Right cardiac atrium (tissue), 5 donors: ENCODE data around the gene ACAD8. TPM values are rescaled to one million over a fixed set of nuclear protein-coding genes. Genes with fewer than 3 reads are reported as not detected.

ENCODE experiments used
- ATAC-seq, 2 donors: fragments of 200-7000 bp; cut with Tn5 transposase; one replicate each; pipeline versions ENCODE4 v1.8.0 to v1.9.1; 2020; ENCODE audit warnings: moderate library complexity in 2 of 2, mild to moderate bottlenecking in 1 of 2
- DNase-seq, 3 donors: peaks; one replicate each; pipeline ENCODE4 v3.0.0-alpha.2; 2020
- H3K27ac ChIP-seq: one replicate; pipeline ENCODE4 v1.5.1; 2013; ENCODE audit warnings: mild to moderate bottlenecking, low read length, control low read depth, moderate library complexity
- H3K27me3 ChIP-seq: one replicate; pipeline ENCODE4 v1.6.1; 2013; ENCODE audit not compliant: control insufficient read depth, insufficient read depth
- H3K4me1 ChIP-seq: one replicate; pipeline ENCODE4 v1.6.1; 2013; ENCODE audit warnings: low read length; ENCODE audit not compliant: control insufficient read depth, insufficient read depth
- H3K4me3 ChIP-seq: one replicate; pipeline ENCODE4 v1.5.1; 2013; ENCODE audit warnings: low read length, control low read depth
- H3K9me3 ChIP-seq: one replicate; pipeline ENCODE4 v1.6.1; 2013; ENCODE audit warnings: low read length; ENCODE audit not compliant: control insufficient read depth
- WGBS: extraction: QIAGEN DNeasy Blood & Tissue Kit; methylation state at CpG from one replicate; pipeline ENCODE4 v1.1.7; 2013; 5-methylcytosine and 5-hydroxymethylcytosine counted together
- intact Hi-C, 4 donors: fragments of 100-400 bp; cut with DNase I; formaldehyde crosslinking; loops; one replicate each; pipeline versions ENCODE4 v1.11.0 to v1.14.0; 2022 to 2023
- polyA plus RNA-seq: library from polyadenylated mRNA; stranded (reverse); fragments of 200-250 nt; gene quantifications from one replicate; pipeline ENCODE4 v1.2.3, GENCODE V29; 2013
- total RNA-seq, 4 donors: library from RNA; stranded (reverse); fragmentation: NEBNext Ultra II Directional; extraction: Animal tissue kit (Norgen Biotek cat#: 25700); gene quantifications; one replicate each; pipeline ENCODE4 v1.2.1, GENCODE V29; 2021
- donor health status: healthy with polysubstance abuse.
- donor health status: DM: no; HTN: yes; CAD: no.
- donor health status: DM: no; HTN: no; CAD: no.
- donor health status: DM: no; HTN: yes; CAD: no; lungs with severe emphysema.
- donor health status: DM: yes; HTN: yes; CAD: no.

Gene ACAD8
- total and polyA plus RNA-seq, 5 donors = 18.7 to 34.6 (median 25.6) TPM

GRCh38 chr11:134293119-134294113, 40.0 kb downstream of the ACAD8 start:
- WGBS = 77% methylated on average over 20 of the region's 20 CpGs
- no peak for ATAC-seq
- no peaks in the 10 kb centered on the region for H3K9me3 ChIP-seq

GRCh38 chr11:134294664-134295063, 41.3 kb downstream of the ACAD8 start:
- Histone ChIP-seq H3K27ac (no peak overlapping the region), H3K9me3 (no peaks in the 10 kb centered on the region), H3K27me3 (no peaks in the 10 kb centered on the region), H3K4me1 (no peaks in the 10 kb centered on the region), H3K4me3 (no peak overlapping the region)
- intact Hi-C loops = no loop called here
- DNase-seq = no peak
- WGBS = 68% methylated on average over 9 of the region's 9 CpGs
- no peak for ATAC-seq

More at GRCh38 chr11:134293119-134294113, 40.0 kb downstream of the ACAD8 start:
- intact Hi-C loops = no loop called here
- Histone ChIP-seq H3K4me3 (no peak overlapping the region), H3K27ac (no peak overlapping the region), H3K4me1 (no peaks in the 10 kb centered on the region), H3K27me3 (no peaks in the 10 kb centered on the region)
- DNase-seq = no peak

GRCh38 chr11:134312223-134312622, 58.9 kb downstream of the ACAD8 start:
- ATAC-seq (no peak), DNase-seq (no peak)
- 87% methylated on average over 12 of the region's 12 CpGs for WGBS
- H3K27me3 ChIP-seq = no peaks in the 10 kb centered on the region
- H3K27ac ChIP-seq = no peak overlapping the region
- peaks cover 1% of the 10 kb centered on the region for H3K9me3 ChIP-seq
- intact Hi-C loops = no loop called here
- H3K4me3 ChIP-seq = no peak overlapping the region
- no peaks in the 10 kb centered on the region for H3K4me1 ChIP-seq

- intact Hi-C loops = no loop called here
- no peak for ATAC-seq
Measured at GRCh38 chr11:134312807-134313206, 59.4 kb downstream of the ACAD8 start.

GRCh38 chr11:134313379-134313778, 60.0 kb downstream of the ACAD8 start:
- WGBS = 85% methylated on average over 10 of the region's 10 CpGs
- Histone ChIP-seq H3K27me3 (no peaks in the 10 kb centered on the region), H3K4me3 (no peak overlapping the region), H3K9me3 (peaks cover 1% of the 10 kb centered on the region), H3K4me1 (no peaks in the 10 kb centered on the region), H3K27ac (no peak overlapping the region)
- DNase-seq = no peak
- intact Hi-C loops = no loop called here
- ATAC-seq = no peak

More at GRCh38 chr11:134312807-134313206, 59.4 kb downstream of the ACAD8 start:
- no peaks in the 10 kb centered on the region for H3K4me1 ChIP-seq
- no peaks in the 10 kb centered on the region for H3K27me3 ChIP-seq
- no peak for DNase-seq
- H3K27ac ChIP-seq = no peak overlapping the region
- peaks cover 1% of the 10 kb centered on the region for H3K9me3 ChIP-seq
- WGBS = 70% methylated on average over 5 of the region's 5 CpGs
- no peak overlapping the region for H3K4me3 ChIP-seq

GRCh38 chr11:134313821-134314607, 60.6 kb downstream of the ACAD8 start:
- ATAC-seq (no peak), DNase-seq (no peak)
- intact Hi-C loops = no loop called here
- no peak overlapping the region for H3K4me3 ChIP-seq
- no peak overlapping the region for H3K27ac ChIP-seq
- WGBS = 75% methylated on average over 9 of the region's 9 CpGs
- H3K27me3 ChIP-seq = no peaks in the 10 kb centered on the region
- no peaks in the 10 kb centered on the region for H3K4me1 ChIP-seq
- peaks cover 1% of the 10 kb centered on the region for H3K9me3 ChIP-seq

Other genes with a start within 250 kb of the ACAD8 start
- 10 to 100 TPM; 44.5 to 45.5 (median 44.9) TPM for gene JAM3, start 184.5 kb upstream of the ACAD8 start, total RNA-seq
- 22.2 TPM for gene JAM3, start 184.5 kb upstream of the ACAD8 start, polyA plus RNA-seq
- gene NCAPD3, start 29.6 kb upstream of the ACAD8 start, total RNA-seq = 10 to 100 TPM in 2 of 4 donors, 1 to 10 TPM in 2; 8.7 to 11.1 (median 10.0) TPM
- gene NCAPD3, start 29.6 kb upstream of the ACAD8 start, polyA plus RNA-seq = 5.4 TPM
- 10 to 100 TPM; 31.5 to 38.0 (median 35.2) TPM for gene VPS26B, start 28.9 kb upstream of the ACAD8 start, total RNA-seq
- gene VPS26B, start 28.9 kb upstream of the ACAD8 start, polyA plus RNA-seq = 18.7 TPM
- 10 to 100 TPM; 35.6 to 51.3 (median 44.2) TPM for gene THYN1, start 216 bp upstream of the ACAD8 start, total RNA-seq
- 57.0 TPM for gene THYN1, start 216 bp upstream of the ACAD8 start, polyA plus RNA-seq
- not detected for gene GLB1L3, start 22.8 kb downstream of the ACAD8 start, total RNA-seq
- gene GLB1L3, start 22.8 kb downstream of the ACAD8 start, polyA plus RNA-seq = not detected
- gene GLB1L2, start 78.4 kb downstream of the ACAD8 start, total RNA-seq = 1 to 10 TPM in 2 of 4 donors, under 1 TPM in 2; 0.85 to 1.6 (median 1.2) TPM
- gene GLB1L2, start 78.4 kb downstream of the ACAD8 start, polyA plus RNA-seq = 0.61 TPM
- under 1 TPM in 3 of 4 donors, not detected in 1; 0.08 to 0.32 (median 0.29) TPM for gene B3GAT1, start 158.7 kb downstream of the ACAD8 start, total RNA-seq
- 0.18 TPM for gene B3GAT1, start 158.7 kb downstream of the ACAD8 start, polyA plus RNA-seq